KMS-11 (cell line): ENCODE measurements around the gene FAM241B.

Source experiments
- H2AFZ ChIP-seq: fragments of 200-600 bp; sonication (generic); 2 replicates; pipeline ENCODE4 v1.6.1; 2016; ENCODE audit warnings: antibody characterized with exemption, mixed run types, low read depth
- H3K27ac ChIP-seq: fragments of 200-600 bp; sonication (generic); 2 replicates; pipeline ENCODE4 v1.6.1; 2016; ENCODE audit warnings: mild to moderate bottlenecking, mixed run types
- H3K27me3 ChIP-seq: fragments of 200-600 bp; sonication (generic); 2 replicates; pipeline ENCODE4 v1.6.1; 2017; ENCODE audit warnings: mild to moderate bottlenecking, low read depth, mixed run types, moderate library complexity; ENCODE audit not compliant: insufficient read depth
- H3K36me3 ChIP-seq: fragments of 200-600 bp; sonication (generic); 2 replicates; pipeline ENCODE4 v1.6.1; 2017; ENCODE audit warnings: mild to moderate bottlenecking, mixed run types; ENCODE audit not compliant: insufficient read depth
- H3K4me1 ChIP-seq: fragments of 200-600 bp; sonication (generic); 2 replicates; pipeline ENCODE4 v1.6.1; 2016; ENCODE audit warnings: mild to moderate bottlenecking, low read depth, mixed run types; ENCODE audit not compliant: poor library complexity, severe bottlenecking
- H3K4me2 ChIP-seq: fragments of 200-600 bp; sonication (generic); 2 replicates; pipeline ENCODE4 v1.7.0; 2016; ENCODE audit warnings: mild to moderate bottlenecking, mixed run types
- H3K4me3 ChIP-seq: fragments of 200-600 bp; sonication (generic); IDR thresholded peaks from 2 replicates; pipeline ENCODE4 v1.6.1; 2017; ENCODE audit warnings: low read depth, low read length, mixed read lengths; ENCODE audit not compliant: insufficient read depth
- H3K79me2 ChIP-seq: fragments of 200-600 bp; sonication (generic); 2 replicates; pipeline ENCODE4 v1.6.1; 2016; ENCODE audit warnings: low read depth, mixed run types; ENCODE audit not compliant: insufficient read depth
- H3K9ac ChIP-seq: fragments of 200-600 bp; sonication (generic); 2 replicates; pipeline ENCODE4 v1.6.1; 2016; ENCODE audit warnings: mild to moderate bottlenecking, mixed run types
- H4K20me1 ChIP-seq: fragments of 200-600 bp; sonication (generic); 2 replicates; pipeline ENCODE4 v1.6.1; 2016; ENCODE audit warnings: mild to moderate bottlenecking, mixed run types; ENCODE audit not compliant: insufficient read depth
- CTCF ChIP-seq: fragments of 200-600 bp; sonication (generic); conservative IDR thresholded peaks from 2 replicates; pipeline ENCODE4 v1.6.1; 2017; ENCODE audit warnings: low read depth, mild to moderate bottlenecking, antibody characterized with exemption, low read length, moderate library complexity, mixed read lengths

FAM241B gene

GRCh38 chr10:69642747-69643146 is 12.7 kb downstream of the FAM241B start:
- H3K27ac ChIP-seq, result no peak overlapping the region
- no peaks in the 10 kb centered on the region for H3K36me3 ChIP-seq
- H3K79me2 ChIP-seq, result no peaks in the 10 kb centered on the region
- peaks cover 7% of the 10 kb centered on the region; the same call in 1 of the 2 replicates for H3K27me3 ChIP-seq
- H3K4me2 ChIP-seq, result no peak overlapping the region
- no peaks in the 10 kb centered on the region for H4K20me1 ChIP-seq
- H3K9ac ChIP-seq, result no peak overlapping the region
- TF ChIP-seq CTCF, result no peak
- H2AFZ ChIP-seq, result no peak overlapping the region
- H3K4me1 ChIP-seq, result no peaks in the 10 kb centered on the region
- no peak overlapping the region for H3K4me3 ChIP-seq

GRCh38 chr10:69643779-69644657 is 14.0 kb downstream of the FAM241B start:
- peaks cover 7% of the 10 kb centered on the region; the same call in 1 of the 2 replicates for H3K27me3 ChIP-seq
- no peak for TF ChIP-seq CTCF
- H3K9ac ChIP-seq, result no peak overlapping the region
- no peak overlapping the region for H3K27ac ChIP-seq
- no peaks in the 10 kb centered on the region for H4K20me1 ChIP-seq
- no peaks in the 10 kb centered on the region for H3K36me3 ChIP-seq
- H3K4me3 ChIP-seq, result no peak overlapping the region
- no peaks in the 10 kb centered on the region for H3K4me1 ChIP-seq
- H3K79me2 ChIP-seq, result no peaks in the 10 kb centered on the region
- H3K4me2 ChIP-seq, result no peak overlapping the region
- no peak overlapping the region for H2AFZ ChIP-seq

GRCh38 chr10:69644658-69645295 is 14.7 kb downstream of the FAM241B start:
- H3K27me3 ChIP-seq, result peaks cover 7% of the 10 kb centered on the region; the same call in 1 of the 2 replicates
- H3K4me1 ChIP-seq, result no peaks in the 10 kb centered on the region
- no peaks in the 10 kb centered on the region for H4K20me1 ChIP-seq
- H2AFZ ChIP-seq, result no peak overlapping the region
- H3K4me3 ChIP-seq, result no peak overlapping the region
- no peaks in the 10 kb centered on the region for H3K79me2 ChIP-seq
- TF ChIP-seq CTCF, result peak; percentile 90
- H3K27ac ChIP-seq, result no peak overlapping the region
- H3K36me3 ChIP-seq, result no peaks in the 10 kb centered on the region
- no peak overlapping the region for H3K4me2 ChIP-seq
- H3K9ac ChIP-seq, result no peak overlapping the region

GRCh38 chr10:69645296-69646184 is 15.5 kb downstream of the FAM241B start:
- Histone ChIP-seq H3K27me3 (peaks cover 7% of the 10 kb centered on the region; the same call in 1 of the 2 replicates), H3K4me2 (no peak overlapping the region), H4K20me1 (no peaks in the 10 kb centered on the region), H3K36me3 (no peaks in the 10 kb centered on the region), H3K4me3 (no peak overlapping the region), H2AFZ (no peak overlapping the region), H3K79me2 (no peaks in the 10 kb centered on the region), H3K9ac (no peak overlapping the region), H3K4me1 (no peaks in the 10 kb centered on the region), H3K27ac (no peak overlapping the region)
- no peak for TF ChIP-seq CTCF
